Calu3 (cell line): ENCODE results near the gene NEURL4. TPM values are rescaled to one million over a fixed set of nuclear protein-coding genes. Genes with fewer than 3 reads are reported as not detected.
"Not testable (repeated sequence)": the region's sequence is repeated elsewhere in the genome, so short reads cannot be mapped to it uniquely, and the experiment has no call there.

Experiments
- BruUV-seq: library from RNA; stranded (reverse); fragments of 400-500 nt; replicated peaks from 2 replicates; lab custom pipeline; 2021; lab: Mats Ljungman, UMichigan
- CTCF ChIA-PET: fragments of 300-600 bp; sonication (Branson Sonifier 250); formaldehyde crosslinking; loops from one replicate; lab custom pipeline; 2022; ENCODE audit warnings: antibody characterized with exemption; lab: Charles Lee
- DNase-seq: peaks from one replicate; pipeline ENCODE4 v3.0.0; 2022
- H3K27ac Mint-ChIP-seq: one replicate; pipeline ENCODE4 v1.8.0; 2022; ENCODE audit warnings: mixed read lengths; ENCODE audit not compliant: unreplicated experiment
- H3K27me3 Mint-ChIP-seq: one replicate; pipeline ENCODE4 v1.8.0; 2022; ENCODE audit warnings: mixed read lengths; ENCODE audit not compliant: unreplicated experiment
- H3K36me3 Mint-ChIP-seq: one replicate; pipeline ENCODE4 v1.8.0; 2022; ENCODE audit warnings: mild to moderate bottlenecking, moderate library complexity, mixed read lengths; ENCODE audit not compliant: insufficient read depth, unreplicated experiment
- H3K4me1 Mint-ChIP-seq: one replicate; pipeline ENCODE4 v1.8.0; 2022; ENCODE audit warnings: mild to moderate bottlenecking, low read depth, mixed read lengths; ENCODE audit not compliant: unreplicated experiment
- H3K4me3 Mint-ChIP-seq: one replicate; pipeline ENCODE4 v1.8.0; 2022; ENCODE audit warnings: mild to moderate bottlenecking, low read depth, moderate library complexity, mixed read lengths; ENCODE audit not compliant: unreplicated experiment
- H3K9me3 Mint-ChIP-seq: one replicate; pipeline ENCODE4 v1.8.0; 2022; ENCODE audit warnings: low read depth, mixed read lengths; ENCODE audit not compliant: unreplicated experiment
- CTCF ChIP-seq: fragments of 200-600 bp; IDR thresholded peaks from one replicate; pipeline ENCODE4 v1.8.0; 2022; ENCODE audit warnings: antibody characterized with exemption; ENCODE audit not compliant: unreplicated experiment
- intact Hi-C: fragments of 100-400 bp; cut with micrococcal nuclease; formaldehyde crosslinking; loops from one replicate; pipeline ENCODE4 v1.10.0; 2022; ENCODE audit not compliant: unreplicated experiment
- total RNA-seq: library from RNA; stranded (reverse); gene quantifications from 2 replicates; pipeline ENCODE4 v1.2.3, GENCODE V29; 2022

Gene NEURL4
- total RNA-seq, 1 experiment from 2014 or later: 31.9 TPM

GRCh38 chr17:7367918-7368598 lies 38.9 kb upstream of the NEURL4 start:
- intact Hi-C loops: no loop called here
- H3K4me3 Mint-ChIP-seq: no peak overlapping the region
- peaks cover 13% of the 10 kb centered on the region for H3K27me3 Mint-ChIP-seq
- BruUV-seq: no TSS peak
- no peak for DNase-seq
- no peaks in the 10 kb centered on the region for H3K9me3 Mint-ChIP-seq
- TF ChIP-seq CTCF: no peak
- no peaks in the 10 kb centered on the region for H3K36me3 Mint-ChIP-seq
- H3K27ac Mint-ChIP-seq: no peak overlapping the region
- CTCF ChIA-PET: no interaction called here
- no peaks in the 10 kb centered on the region for H3K4me1 Mint-ChIP-seq

- Mint-ChIP-seq H3K36me3 (no peaks in the 10 kb centered on the region), H3K27me3 (peaks cover 13% of the 10 kb centered on the region), H3K4me3 (no peak overlapping the region), H3K4me1 (no peaks in the 10 kb centered on the region), H3K9me3 (no peaks in the 10 kb centered on the region), H3K27ac (no peak overlapping the region)
- TF ChIP-seq CTCF: no peak
- no peak for DNase-seq
- intact Hi-C loops: no loop called here
- CTCF ChIA-PET: no interaction called here
- BruUV-seq: no TSS peak
Observed at GRCh38 chr17:7367083-7367482, 37.9 kb upstream of the NEURL4 start.

GRCh38 chr17:7365963-7366362 lies 36.8 kb upstream of the NEURL4 start:
- intact Hi-C loops, H3K4me1 Mint-ChIP-seq, H3K27ac Mint-ChIP-seq, DNase-seq, H3K9me3 Mint-ChIP-seq, H3K4me3 Mint-ChIP-seq, H3K36me3 Mint-ChIP-seq, BruUV-seq: not testable (repeated sequence)
- CTCF ChIA-PET: interaction anchor here (0.6 kb wide), 1 partner anchor 69 kb away, joined by 3 read pairs; no protein-coding TSS in a partner anchor
- peaks cover 13% of the 10 kb centered on the region for H3K27me3 Mint-ChIP-seq

- no TSS peak for BruUV-seq
- no peaks in the 10 kb centered on the region for H3K4me1 Mint-ChIP-seq
- no peaks in the 10 kb centered on the region for H3K9me3 Mint-ChIP-seq
- H3K27me3 Mint-ChIP-seq: no peaks in the 10 kb centered on the region
- no peak for DNase-seq
- intact Hi-C loops: no loop called here
- CTCF ChIA-PET: interaction anchor here (0.7 kb wide), 1 partner anchor 93 kb away, joined by 6 read pairs; no protein-coding TSS in a partner anchor
- no peak overlapping the region for H3K4me3 Mint-ChIP-seq
- H3K27ac Mint-ChIP-seq: no peak overlapping the region
- no peak for TF ChIP-seq CTCF
- no peaks in the 10 kb centered on the region for H3K36me3 Mint-ChIP-seq
Observed at GRCh38 chr17:7363311-7363710, 34.2 kb upstream of the NEURL4 start.

- no peaks in the 10 kb centered on the region for H3K9me3 Mint-ChIP-seq
- H3K27ac Mint-ChIP-seq: no peak overlapping the region
- CTCF ChIA-PET: no interaction called here
- H3K27me3 Mint-ChIP-seq: no peaks in the 10 kb centered on the region
- TF ChIP-seq CTCF: no peak
- no TSS peak for BruUV-seq
- no peaks in the 10 kb centered on the region for H3K36me3 Mint-ChIP-seq
- intact Hi-C loops: no loop called here
- DNase-seq: no peak
- no peak overlapping the region for H3K4me3 Mint-ChIP-seq
- H3K4me1 Mint-ChIP-seq: no peaks in the 10 kb centered on the region
Observed at GRCh38 chr17:7361906-7362305, 32.8 kb upstream of the NEURL4 start.
